HK-2 (cell line): Measurements from ENCODE around the gene SHH.
"Not testable (repeated sequence)": the region's sequence is repeated elsewhere in the genome, so short reads cannot be mapped to it uniquely, and the experiment has no call there.

Source experiments
- DNase-seq: peaks from one replicate; pipeline ENCODE4 v3.0.0-alpha.2; 2018; ENCODE audit not compliant: unreplicated experiment

Gene SHH

GRCh38 chr7:155819186-155819585 is 6.9 kb upstream of the SHH start:
- DNase-seq = no peak

- no peak for DNase-seq
These were observed 6.5 kb upstream of the SHH start for GRCh38 chr7:155818820-155819168.

DNA sequence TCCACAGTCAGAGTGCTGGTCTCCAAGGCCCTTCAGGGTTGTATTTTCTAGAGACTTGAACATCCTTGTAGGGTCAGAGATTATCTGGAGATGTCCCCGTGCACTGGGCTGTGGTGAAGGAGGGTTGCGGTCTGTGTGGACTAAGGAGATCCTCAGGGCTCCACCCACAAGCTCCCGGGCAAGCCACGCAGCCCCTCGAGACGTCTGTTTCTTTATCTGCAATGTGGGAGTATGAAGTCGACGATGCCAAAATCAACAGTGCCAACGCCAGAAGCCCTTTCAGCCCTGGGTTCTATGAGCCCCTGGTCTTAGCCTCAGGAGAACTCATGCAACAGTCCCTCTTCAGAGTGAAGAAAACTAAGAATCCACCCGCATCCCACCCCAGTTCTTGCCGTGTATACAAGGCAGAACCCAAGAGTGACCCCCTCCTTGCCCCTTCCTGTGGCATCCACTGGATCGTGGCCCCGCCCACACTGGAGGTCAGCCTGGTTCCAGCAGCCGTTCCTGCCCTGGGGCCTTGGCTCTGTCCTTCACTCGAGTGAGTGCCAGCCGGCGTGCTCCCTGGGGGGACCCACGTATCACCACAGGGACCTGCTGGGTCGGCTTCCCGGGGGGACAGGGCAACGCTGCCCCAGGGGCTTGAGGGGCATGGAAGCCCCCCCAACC is 6.0 kb upstream of the SHH start:
- no peak for DNase-seq

DNA sequence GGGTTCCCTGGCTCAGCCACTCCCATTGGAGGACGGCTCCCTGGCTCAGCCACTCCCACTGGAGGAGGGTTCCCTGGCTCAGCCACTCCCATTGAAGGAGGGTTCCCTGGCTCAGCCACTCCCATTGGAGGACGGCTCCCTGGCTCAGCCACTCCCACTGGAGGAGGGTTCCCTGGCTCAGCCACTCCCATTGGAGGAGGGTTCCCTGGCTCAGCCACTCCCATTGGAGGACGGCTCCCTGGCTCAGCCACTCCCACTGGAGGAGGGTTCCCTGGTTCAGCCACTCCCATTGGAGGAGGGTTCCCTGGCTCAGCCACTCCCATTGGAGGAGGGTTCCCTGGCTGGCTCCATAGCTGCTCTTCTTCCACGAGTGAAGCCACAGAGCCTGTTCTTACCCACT is 5.3 kb upstream of the SHH start:
- not testable (repeated sequence) for DNase-seq

GRCh38 chr7:155816996-155817395 is 4.7 kb upstream of the SHH start:
- no peak for DNase-seq

GRCh38 chr7:155816192-155816508 is 3.9 kb upstream of the SHH start:
- DNase-seq = no peak

GRCh38 chr7:155815332-155816191 is 3.3 kb upstream of the SHH start:
- DNase-seq = peak; percentile 83

DNA sequence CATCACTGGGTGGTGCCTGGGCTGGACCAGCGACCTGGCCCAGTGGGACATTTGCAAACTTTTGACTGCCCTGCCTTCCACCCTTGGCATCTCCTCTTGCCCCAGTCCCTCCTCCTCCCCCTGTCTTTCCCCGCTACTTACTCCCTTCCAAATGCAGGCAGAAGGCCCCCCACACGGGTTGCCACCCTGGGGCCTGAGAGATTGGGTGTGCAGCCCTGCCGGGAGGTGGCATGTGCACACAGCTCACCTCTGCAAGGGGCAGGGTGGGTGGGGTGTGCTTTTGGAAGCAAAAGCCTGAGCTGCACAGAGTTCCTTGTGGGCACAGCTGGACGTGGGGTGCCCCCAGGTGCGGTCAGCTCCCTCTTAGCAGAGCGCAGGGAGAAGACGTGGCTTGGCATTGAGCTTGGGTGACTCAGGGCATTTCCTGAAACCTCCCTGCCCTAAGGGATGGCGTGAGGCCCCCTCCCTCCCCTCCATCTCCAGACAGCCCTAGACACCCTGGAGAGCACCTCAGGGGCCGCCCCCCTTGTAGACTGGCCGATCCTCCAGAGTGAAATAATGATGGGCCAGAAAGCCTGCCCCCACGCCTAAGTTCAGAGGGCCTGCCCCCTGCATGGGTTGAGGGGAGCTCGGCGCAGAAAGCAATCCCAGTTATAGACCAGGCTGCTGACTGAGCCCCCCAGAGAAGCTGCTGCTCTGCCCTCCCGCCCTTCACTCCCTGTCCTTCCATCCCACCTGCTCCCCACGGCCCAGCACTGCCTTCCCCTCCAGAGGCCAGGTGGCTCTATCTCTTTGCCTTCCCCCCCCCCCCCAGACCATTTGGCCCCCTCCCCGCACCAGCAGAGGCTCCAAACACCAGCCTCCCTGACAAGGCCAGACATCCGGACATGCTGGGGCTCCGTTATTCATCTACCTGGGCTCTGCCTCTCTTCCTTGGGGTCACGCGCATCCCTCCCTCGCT is 2.3 kb upstream of the SHH start:
- DNase-seq = no peak

DNA sequence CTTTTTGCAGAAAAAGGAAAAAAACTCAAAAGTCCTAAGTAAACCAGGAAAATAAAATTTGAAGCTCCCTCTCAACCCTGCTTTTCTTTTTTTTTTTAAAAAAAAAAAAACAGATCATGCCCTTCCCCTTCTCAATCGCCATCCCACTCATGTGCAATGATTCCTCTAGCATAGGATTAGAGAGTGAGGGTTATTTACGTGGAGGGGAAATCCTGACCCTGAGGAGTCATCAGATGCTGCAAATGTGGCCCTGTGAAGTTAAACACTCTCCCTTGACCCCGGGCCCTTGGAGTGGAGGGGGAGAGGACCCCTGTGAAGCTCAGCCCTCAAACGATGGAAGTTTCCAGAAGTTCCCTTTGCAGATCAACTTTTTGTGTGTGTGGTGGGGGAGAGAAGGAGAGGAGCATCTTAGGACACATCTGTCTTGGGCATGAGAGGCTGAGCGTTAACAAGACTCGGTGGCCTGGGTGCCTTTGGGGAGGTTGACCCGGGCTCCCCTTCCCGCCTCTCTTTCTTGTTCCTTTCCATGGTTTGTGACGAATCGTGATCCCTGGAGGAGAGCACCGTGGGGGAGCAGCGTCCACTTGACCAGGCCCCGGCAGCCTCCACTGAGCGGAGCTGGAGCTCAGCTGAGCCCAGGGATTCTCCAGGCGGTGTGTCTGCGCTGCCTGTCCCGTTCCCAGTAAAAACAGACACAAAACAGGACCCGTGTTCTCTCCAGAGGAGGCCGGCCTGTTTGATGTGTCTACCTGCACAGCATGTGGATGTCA is 1.5 kb upstream of the SHH start:
- no peak for DNase-seq

DNA sequence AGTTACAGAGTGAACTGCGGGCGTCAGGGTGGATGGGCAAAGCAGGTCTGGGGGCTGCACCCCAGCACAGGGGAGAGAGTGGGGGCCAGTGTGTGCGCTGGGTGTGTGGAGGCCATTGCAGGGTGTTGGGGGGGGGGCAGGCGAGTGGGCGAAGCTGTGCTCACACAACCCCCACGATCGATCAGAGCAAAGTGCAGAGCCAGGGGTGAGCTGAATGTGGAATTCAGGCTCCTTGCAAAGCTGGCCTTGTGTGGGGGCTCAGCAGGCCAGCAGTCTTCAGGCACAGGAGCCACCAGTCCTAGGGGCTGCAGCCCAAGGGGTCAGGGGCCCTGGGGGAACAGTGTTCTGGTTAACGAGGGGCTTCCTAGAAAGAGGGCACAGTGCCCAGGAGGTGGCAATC is 862 bp upstream of the SHH start:
- no peak for DNase-seq

DNA sequence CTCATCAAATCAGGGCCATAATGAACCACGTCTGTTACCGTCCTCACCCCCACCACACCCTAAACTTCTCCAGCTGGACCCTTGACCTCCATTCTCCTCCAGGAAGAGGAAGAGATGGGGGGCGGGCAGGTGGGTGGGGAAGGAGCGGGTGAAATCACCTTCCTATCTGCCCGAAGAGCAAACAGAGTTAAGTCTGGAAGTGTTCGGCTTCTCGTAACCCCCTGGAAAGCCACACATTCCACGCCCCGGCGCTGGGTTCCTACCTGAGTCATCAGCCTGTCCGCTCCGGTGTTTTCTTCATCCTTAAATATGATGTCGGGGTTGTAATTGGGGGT is 736 bp downstream of the SHH start:
- no peak for DNase-seq

GRCh38 chr7:155810770-155811559 is 1.3 kb downstream of the SHH start:
- no peak for DNase-seq

- no peak for DNase-seq
These were observed 2.1 kb downstream of the SHH start for GRCh38 chr7:155809947-155810769.

DNA sequence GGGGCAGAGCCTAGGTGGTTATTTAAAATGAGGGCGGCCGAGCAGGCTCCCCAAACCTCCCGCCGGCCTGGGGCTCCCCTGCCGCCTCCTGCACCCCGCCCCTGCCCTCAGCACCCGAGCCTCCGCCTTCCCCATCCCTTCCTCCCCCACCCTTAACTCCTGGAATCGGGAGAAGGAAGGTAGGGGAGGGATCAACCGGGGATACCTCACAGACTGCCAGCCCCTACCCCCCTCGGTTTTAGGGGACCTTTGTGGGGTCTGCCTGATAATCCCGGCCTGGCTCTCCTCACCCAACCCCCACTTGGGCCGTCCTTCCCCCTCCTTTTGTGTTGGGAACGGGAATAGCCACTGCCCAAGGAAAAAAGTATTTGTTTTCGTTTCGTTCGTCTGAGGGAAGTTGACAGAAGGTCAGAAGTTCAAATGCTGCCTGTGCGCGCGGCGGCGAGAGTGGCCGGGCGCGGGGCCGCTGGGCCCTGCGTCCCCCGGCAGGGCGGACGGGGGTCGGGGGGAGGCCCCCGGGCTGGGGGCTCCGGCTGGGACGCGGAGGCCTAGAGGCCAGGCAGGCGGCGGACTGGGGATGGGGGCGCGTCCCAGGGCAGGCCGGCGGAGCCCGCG is 2.8 kb downstream of the SHH start:
- no peak for DNase-seq

GRCh38 chr7:155808549-155809331 is 3.5 kb downstream of the SHH start:
- DNase-seq = peak; percentile 74

GRCh38 chr7:155807789-155808548 is 4.3 kb downstream of the SHH start:
- no peak for DNase-seq

- no peak for DNase-seq
These were observed 5.1 kb downstream of the SHH start for GRCh38 chr7:155807065-155807671.
